ENCODE data around the gene ATF6.
A peak's percentile ranks its signal among the peaks of the same experiment; 100 is the strongest.

The ATF6 gene

GRCh38 chr1:161900160-161900559 lies 134.0 kb downstream of the ATF6 start:
- no peak overlapping the region for H3K4me3 ChIP-seq (ENCODE audit: low read depth, low read length)
- DNase-seq (ENCODE audit: low read depth) = no peak
- TF ChIP-seq, protein P1, sequence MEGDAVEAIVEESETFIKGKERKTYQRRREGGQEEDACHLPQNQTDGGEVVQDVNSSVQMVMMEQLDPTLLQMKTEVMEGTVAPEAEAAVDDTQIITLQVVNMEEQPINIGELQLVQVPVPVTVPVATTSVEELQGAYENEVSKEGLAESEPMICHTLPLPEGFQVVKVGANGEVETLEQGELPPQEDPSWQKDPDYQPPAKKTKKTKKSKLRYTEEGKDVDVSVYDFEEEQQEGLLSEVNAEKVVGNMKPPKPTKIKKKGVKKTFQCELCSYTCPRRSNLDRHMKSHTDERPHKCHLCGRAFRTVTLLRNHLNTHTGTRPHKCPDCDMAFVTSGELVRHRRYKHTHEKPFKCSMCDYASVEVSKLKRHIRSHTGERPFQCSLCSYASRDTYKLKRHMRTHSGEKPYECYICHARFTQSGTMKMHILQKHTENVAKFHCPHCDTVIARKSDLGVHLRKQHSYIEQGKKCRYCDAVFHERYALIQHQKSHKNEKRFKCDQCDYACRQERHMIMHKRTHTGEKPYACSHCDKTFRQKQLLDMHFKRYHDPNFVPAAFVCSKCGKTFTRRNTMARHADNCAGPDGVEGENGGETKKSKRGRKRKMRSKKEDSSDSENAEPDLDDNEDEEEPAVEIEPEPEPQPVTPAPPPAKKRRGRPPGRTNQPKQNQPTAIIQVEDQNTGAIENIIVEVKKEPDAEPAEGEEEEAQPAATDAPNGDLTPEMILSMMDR (IDR thresholded peaks at IDR 0.05; ENCODE audit: insufficient read depth, low read depth, low read length, missing control alignments) = no peak

GRCh38 chr1:161902182-161902581 lies 136.1 kb downstream of the ATF6 start:
- no peak overlapping the region for H3K4me3 ChIP-seq (ENCODE audit: low read depth, low read length)
- no peak for DNase-seq (ENCODE audit: low read depth)
- TF ChIP-seq, protein P1 (IDR thresholded peaks at IDR 0.05; ENCODE audit: insufficient read depth, low read depth, low read length, missing control alignments) = no peak

DNA sequence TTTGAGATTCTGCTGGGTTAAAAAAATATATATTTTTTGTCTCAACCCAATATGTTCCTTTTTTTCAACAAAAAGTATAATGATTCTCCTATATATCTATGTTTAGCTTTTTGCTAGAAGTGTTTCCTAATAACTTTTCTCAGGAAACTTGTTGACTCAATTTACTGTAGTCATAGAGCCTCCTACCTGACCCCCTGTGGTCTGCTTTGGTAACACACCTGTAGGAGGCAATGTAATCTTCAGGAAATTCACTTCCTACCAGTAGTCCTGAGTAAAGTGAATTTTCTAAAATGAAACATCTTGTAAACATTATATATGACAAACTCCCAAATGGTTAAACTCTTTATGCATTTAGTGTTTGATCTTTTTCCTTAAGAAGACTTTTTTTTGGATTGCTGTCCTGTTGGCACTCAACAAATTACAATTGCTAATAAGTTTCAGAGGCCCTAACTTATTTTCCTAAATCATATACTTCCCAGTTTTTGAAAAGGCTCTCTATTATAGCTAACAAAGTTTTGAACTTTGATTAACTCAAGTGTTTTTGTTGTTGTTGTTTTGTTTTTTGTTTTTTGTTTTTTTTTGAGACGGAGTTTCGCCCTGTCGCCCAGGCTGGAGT lies 139.3 kb downstream of the ATF6 start:
- peak; percentile 51 for DNase-seq (ENCODE audit: low read depth)
- H3K4me3 ChIP-seq (ENCODE audit: low read depth, low read length) = no peak overlapping the region
- TF ChIP-seq, protein P1 (IDR thresholded peaks at IDR 0.05; ENCODE audit: insufficient read depth, low read depth, low read length, missing control alignments) = peak; percentile 57

- no peak for DNase-seq (ENCODE audit: low read depth)
- no peak overlapping the region for H3K4me3 ChIP-seq (ENCODE audit: low read depth, low read length)
- TF ChIP-seq, protein P1 (IDR thresholded peaks at IDR 0.05; ENCODE audit: insufficient read depth, low read depth, low read length, missing control alignments) = no peak
Measured at GRCh38 chr1:161907265-161907664, 141.1 kb downstream of the ATF6 start.

- TF ChIP-seq, protein P1 (IDR thresholded peaks at IDR 0.05; ENCODE audit: insufficient read depth, low read depth, low read length, missing control alignments) = no peak
- no peak overlapping the region for H3K4me3 ChIP-seq (ENCODE audit: low read depth, low read length)
- DNase-seq (ENCODE audit: low read depth) = no peak
Measured at GRCh38 chr1:161908264-161908663, 142.1 kb downstream of the ATF6 start.

- no peak overlapping the region for H3K4me3 ChIP-seq (ENCODE audit: low read depth, low read length)
- no peak for DNase-seq (ENCODE audit: low read depth)
- TF ChIP-seq, protein P1 (IDR thresholded peaks at IDR 0.05; ENCODE audit: insufficient read depth, low read depth, low read length, missing control alignments) = no peak
Measured at GRCh38 chr1:161910604-161911003, 144.5 kb downstream of the ATF6 start.
